ENCODE results near the gene MON1B.
"Not testable (repeated sequence)": the region's sequence is repeated elsewhere in the genome, so short reads cannot be mapped to it uniquely, and the experiment has no call there.

The MON1B gene

GRCh38 chr16:77213542-77214106 lies 22.6 kb downstream of the MON1B start:
- no peaks in the 10 kb centered on the region for H3K27me3 Mint-ChIP-seq (ENCODE audit: low read depth)
- no peaks in the 10 kb centered on the region for H3K9me3 Mint-ChIP-seq
- H3K27ac Mint-ChIP-seq = no peak overlapping the region
- peaks cover 8% of the 10 kb centered on the region for H3K4me1 Mint-ChIP-seq (ENCODE audit: low read depth)
- H3K4me3 Mint-ChIP-seq = peak overlapping the region; percentile 60
- no peaks in the 10 kb centered on the region for H3K36me3 Mint-ChIP-seq (ENCODE audit: low read depth)

- Mint-ChIP-seq H3K27ac (no peak overlapping the region), H3K4me1 (ENCODE audit: low read depth) (peaks cover 8% of the 10 kb centered on the region)
Measured at GRCh38 chr16:77214411-77215138, 23.6 kb downstream of the MON1B start.

DNA sequence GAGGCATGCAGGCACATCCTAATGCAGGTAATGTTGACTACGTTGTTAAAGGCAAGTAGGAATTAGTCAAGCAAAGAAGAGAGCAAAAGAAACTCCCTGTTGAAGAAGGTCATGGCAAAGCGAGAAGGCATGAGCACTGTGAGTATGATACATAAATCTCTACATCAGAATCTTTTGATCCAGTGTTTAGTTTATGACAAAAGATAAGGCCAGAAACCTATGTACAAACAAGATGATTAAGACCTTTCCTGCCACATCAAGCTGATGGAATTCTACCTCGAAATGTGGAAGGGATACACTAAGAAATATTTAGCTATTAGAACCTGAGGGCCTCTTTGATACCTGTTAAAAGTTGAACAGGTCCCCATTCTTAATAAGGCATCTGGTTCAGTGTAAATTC lies 28.4 kb downstream of the MON1B start:
- no peaks in the 10 kb centered on the region for H3K36me3 Mint-ChIP-seq (ENCODE audit: low read depth)
- no peak overlapping the region for H3K27ac Mint-ChIP-seq
- no peak overlapping the region for H3K4me3 Mint-ChIP-seq
- H3K27me3 Mint-ChIP-seq (ENCODE audit: low read depth) = no peaks in the 10 kb centered on the region
- no peaks in the 10 kb centered on the region for H3K4me1 Mint-ChIP-seq (ENCODE audit: low read depth)
- H3K9me3 Mint-ChIP-seq = no peaks in the 10 kb centered on the region

More at GRCh38 chr16:77214411-77215138, 23.6 kb downstream of the MON1B start:
- Mint-ChIP-seq H3K4me3 (no peak overlapping the region), H3K36me3 (ENCODE audit: low read depth) (no peaks in the 10 kb centered on the region), H3K27me3 (ENCODE audit: low read depth) (no peaks in the 10 kb centered on the region), H3K9me3 (no peaks in the 10 kb centered on the region)

DNA sequence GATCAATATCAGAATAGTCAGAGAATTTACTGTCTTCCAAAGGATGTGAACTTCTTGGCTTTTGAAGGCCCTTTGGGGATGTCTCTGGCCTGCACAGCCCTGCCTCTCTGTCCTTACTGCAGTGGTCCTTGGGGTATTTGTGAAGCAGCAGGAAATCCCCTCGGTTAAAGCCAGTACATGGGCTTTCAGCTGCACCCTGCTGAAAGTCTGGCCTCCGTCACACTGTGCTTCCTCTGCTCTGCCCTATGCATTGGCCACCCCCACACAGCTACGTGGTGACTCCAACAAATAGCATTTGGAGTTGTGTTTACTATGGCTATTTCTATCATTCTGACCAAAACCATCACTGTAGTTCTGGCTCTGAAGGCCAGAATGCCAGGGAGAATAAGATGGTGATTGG lies 29.4 kb downstream of the MON1B start:
- no peaks in the 10 kb centered on the region for H3K27me3 Mint-ChIP-seq (ENCODE audit: low read depth)
- no peak overlapping the region for H3K27ac Mint-ChIP-seq
- no peaks in the 10 kb centered on the region for H3K36me3 Mint-ChIP-seq (ENCODE audit: low read depth)
- no peaks in the 10 kb centered on the region for H3K4me1 Mint-ChIP-seq (ENCODE audit: low read depth)
- H3K9me3 Mint-ChIP-seq = no peaks in the 10 kb centered on the region
- no peak overlapping the region for H3K4me3 Mint-ChIP-seq

GRCh38 chr16:77221482-77221881 lies 30.5 kb downstream of the MON1B start:
- Mint-ChIP-seq H3K4me1 (ENCODE audit: low read depth) (no peaks in the 10 kb centered on the region), H3K4me3 (no peak overlapping the region)

DNA sequence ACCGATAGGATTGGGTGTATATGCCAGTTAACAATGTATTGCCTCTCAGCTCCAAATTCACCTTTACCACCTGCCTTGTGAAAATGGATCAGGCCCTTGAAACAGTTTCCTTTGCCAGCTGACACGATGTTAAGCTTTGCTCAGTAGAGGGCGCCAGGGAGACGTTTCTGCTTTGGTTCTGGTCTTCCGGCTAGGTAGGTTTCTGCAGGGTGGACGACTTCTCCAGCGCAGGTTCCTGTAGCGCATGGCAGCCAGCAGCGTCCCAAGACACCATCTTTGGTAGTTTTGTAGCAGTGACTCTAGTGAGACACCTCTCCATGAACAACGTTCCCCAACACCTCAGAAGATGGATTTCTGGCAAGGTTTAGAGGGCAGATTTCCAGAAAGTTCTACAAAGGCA lies 32.2 kb downstream of the MON1B start:
- H3K4me3 Mint-ChIP-seq = no peak overlapping the region
- H3K9me3 Mint-ChIP-seq = no peaks in the 10 kb centered on the region
- no peaks in the 10 kb centered on the region for H3K36me3 Mint-ChIP-seq (ENCODE audit: low read depth)
- no peaks in the 10 kb centered on the region for H3K4me1 Mint-ChIP-seq (ENCODE audit: low read depth)
- peaks cover 4% of the 10 kb centered on the region for H3K27me3 Mint-ChIP-seq (ENCODE audit: low read depth)
- no peak overlapping the region for H3K27ac Mint-ChIP-seq

More at GRCh38 chr16:77221482-77221881, 30.5 kb downstream of the MON1B start:
- no peak overlapping the region for H3K27ac Mint-ChIP-seq
- no peaks in the 10 kb centered on the region for H3K9me3 Mint-ChIP-seq
- H3K36me3 Mint-ChIP-seq (ENCODE audit: low read depth) = no peaks in the 10 kb centered on the region
- no peaks in the 10 kb centered on the region for H3K27me3 Mint-ChIP-seq (ENCODE audit: low read depth)

DNA sequence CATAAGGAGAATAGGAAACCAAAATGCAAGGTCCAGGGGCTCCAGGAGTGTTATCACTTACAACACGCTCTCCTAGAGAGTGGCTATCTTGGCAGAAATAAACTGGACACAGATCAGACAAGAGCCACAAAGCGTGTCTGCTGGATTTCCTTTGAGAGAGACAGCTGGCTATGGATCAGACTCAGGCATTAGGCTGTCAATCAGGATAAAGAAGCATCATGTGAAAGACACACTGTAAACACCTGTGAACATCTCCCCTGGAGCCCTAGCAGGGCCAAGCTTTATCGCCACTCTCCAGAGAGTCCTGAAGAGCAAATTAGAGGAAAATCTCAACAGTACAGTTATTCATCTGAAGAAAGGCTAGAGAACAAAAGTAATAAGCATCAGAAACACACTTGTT lies 34.2 kb downstream of the MON1B start:
- H3K27me3 Mint-ChIP-seq (ENCODE audit: low read depth) = peaks cover 9% of the 10 kb centered on the region
- no peaks in the 10 kb centered on the region for H3K36me3 Mint-ChIP-seq (ENCODE audit: low read depth)
- H3K27ac Mint-ChIP-seq = no peak overlapping the region
- H3K9me3 Mint-ChIP-seq = no peaks in the 10 kb centered on the region
- H3K4me3 Mint-ChIP-seq = no peak overlapping the region
- H3K4me1 Mint-ChIP-seq (ENCODE audit: low read depth) = no peaks in the 10 kb centered on the region

- Mint-ChIP-seq H3K9me3 (no peaks in the 10 kb centered on the region), H3K27me3 (ENCODE audit: low read depth) (peaks cover 9% of the 10 kb centered on the region), H3K4me1 (ENCODE audit: low read depth) (no peaks in the 10 kb centered on the region), H3K27ac (no peak overlapping the region), H3K36me3 (ENCODE audit: low read depth) (no peaks in the 10 kb centered on the region), H3K4me3 (no peak overlapping the region)
Measured at GRCh38 chr16:77227745-77228144, 36.8 kb downstream of the MON1B start.

- Mint-ChIP-seq H3K4me3 (no peak overlapping the region), H3K36me3 (ENCODE audit: low read depth) (no peaks in the 10 kb centered on the region), H3K27me3 (ENCODE audit: low read depth) (peaks cover 13% of the 10 kb centered on the region), H3K4me1 (ENCODE audit: low read depth) (no peaks in the 10 kb centered on the region), H3K27ac (no peak overlapping the region), H3K9me3 (no peaks in the 10 kb centered on the region)
Measured at GRCh38 chr16:77231047-77231446, 40.1 kb downstream of the MON1B start.

- Mint-ChIP-seq H3K36me3 (ENCODE audit: low read depth) (no peaks in the 10 kb centered on the region), H3K9me3 (no peaks in the 10 kb centered on the region), H3K27me3 (ENCODE audit: low read depth) (peaks cover 21% of the 10 kb centered on the region), H3K27ac (no peak overlapping the region), H3K4me1 (ENCODE audit: low read depth) (peaks cover 3% of the 10 kb centered on the region), H3K4me3 (no peak overlapping the region)
Measured at GRCh38 chr16:77233799-77234519, 43.0 kb downstream of the MON1B start.

DNA sequence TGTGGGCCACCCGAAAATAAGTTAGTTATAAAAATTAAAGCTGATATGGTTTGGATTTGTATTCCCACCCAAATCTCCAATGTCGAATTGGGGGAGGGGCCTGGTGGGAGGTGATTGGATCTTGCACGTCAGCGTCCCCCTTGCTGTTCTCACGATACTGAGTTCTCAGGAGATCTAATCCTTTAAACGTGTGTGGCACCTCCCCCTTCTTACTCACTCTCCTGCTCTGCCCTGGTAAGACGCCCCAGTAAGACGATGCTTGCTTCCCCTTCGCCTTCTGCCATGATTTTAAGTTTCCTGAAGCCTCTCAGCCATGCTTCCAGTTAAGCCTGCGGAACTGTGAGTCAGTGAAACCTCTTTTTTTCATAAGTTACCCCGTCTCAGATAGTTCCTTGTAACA lies 43.6 kb downstream of the MON1B start:
- Mint-ChIP-seq H3K27me3 (ENCODE audit: low read depth) (peaks cover 21% of the 10 kb centered on the region), H3K4me3 (no peak overlapping the region), H3K36me3 (ENCODE audit: low read depth) (no peaks in the 10 kb centered on the region), H3K9me3 (no peaks in the 10 kb centered on the region), H3K4me1 (ENCODE audit: low read depth) (peaks cover 3% of the 10 kb centered on the region), H3K27ac (no peak overlapping the region)

GRCh38 chr16:77236063-77236511 lies 45.1 kb downstream of the MON1B start:
- H3K27me3 Mint-ChIP-seq (ENCODE audit: low read depth) = peaks cover 21% of the 10 kb centered on the region
- peak overlapping the region; percentile 21 for H3K4me3 Mint-ChIP-seq
- H3K27ac Mint-ChIP-seq = no peak overlapping the region
- no peaks in the 10 kb centered on the region for H3K36me3 Mint-ChIP-seq (ENCODE audit: low read depth)
- no peaks in the 10 kb centered on the region for H3K9me3 Mint-ChIP-seq
- peaks cover 3% of the 10 kb centered on the region for H3K4me1 Mint-ChIP-seq (ENCODE audit: low read depth)

DNA sequence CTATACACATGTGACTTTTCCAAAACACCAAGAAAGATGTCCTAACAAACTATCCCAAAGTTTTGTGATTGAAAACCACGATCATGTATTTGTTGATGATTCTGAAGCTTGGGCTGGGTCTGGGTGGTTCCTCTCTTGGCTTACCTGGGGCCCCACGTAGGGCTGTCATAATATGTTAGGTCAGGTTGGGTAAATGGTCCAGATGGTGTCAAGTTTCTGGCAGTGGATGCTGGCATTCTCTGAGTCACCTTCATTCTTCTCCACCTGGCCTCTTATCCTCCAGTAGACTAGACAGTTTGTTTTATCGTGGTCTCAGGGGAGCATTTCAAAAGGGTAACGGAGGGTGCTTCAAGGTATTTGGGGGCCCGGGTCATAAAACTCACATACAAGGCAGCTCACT lies 47.6 kb downstream of the MON1B start:
- no peak overlapping the region for H3K27ac Mint-ChIP-seq
- H3K4me3 Mint-ChIP-seq = no peak overlapping the region
- H3K4me1 Mint-ChIP-seq (ENCODE audit: low read depth) = peaks cover 3% of the 10 kb centered on the region
- H3K9me3 Mint-ChIP-seq = no peaks in the 10 kb centered on the region
- H3K27me3 Mint-ChIP-seq (ENCODE audit: low read depth) = peaks cover 21% of the 10 kb centered on the region
- no peaks in the 10 kb centered on the region for H3K36me3 Mint-ChIP-seq (ENCODE audit: low read depth)

GRCh38 chr16:77242471-77242870 lies 51.5 kb downstream of the MON1B start:
- not testable (repeated sequence) for H3K4me1 Mint-ChIP-seq (ENCODE audit: low read depth); H3K9me3 Mint-ChIP-seq; H3K27me3 Mint-ChIP-seq (ENCODE audit: low read depth); H3K36me3 Mint-ChIP-seq (ENCODE audit: low read depth); H3K27ac Mint-ChIP-seq; H3K4me3 Mint-ChIP-seq

GRCh38 chr16:77246150-77246549 lies 55.2 kb downstream of the MON1B start:
- Mint-ChIP-seq H3K27me3 (ENCODE audit: low read depth) (no peaks in the 10 kb centered on the region), H3K27ac (no peak overlapping the region), H3K4me1 (ENCODE audit: low read depth) (no peaks in the 10 kb centered on the region), H3K36me3 (ENCODE audit: low read depth) (no peaks in the 10 kb centered on the region), H3K4me3 (no peak overlapping the region), H3K9me3 (no peaks in the 10 kb centered on the region)
